Gastrocnemius medialis (tissue), 4 donors: ENCODE data around the gene SAP25.

Experiments
- POLR2A ChIP-seq, 2 donors: fragments of 450-650 bp; IDR thresholded peaks; one replicate each; pipeline ENCODE4 v1.6.1; 2017; ENCODE audit warnings: antibody characterized with exemption in 2 of 2, mild to moderate bottlenecking in 2 of 2, moderate library complexity in 2 of 2
- TF ChIP-seq, protein P1 (sequence below), 5 experiments: fragments of 450-650 bp in 3 of 5; fragments of 200-600 bp in 2 of 5; sonication (generic) in 2 of 5; IDR thresholded peaks in 4 of 5; conservative IDR thresholded peaks in 1 of 5; 1 replicate in 4 of 5; 2 replicates in 1 of 5; pipeline ENCODE4 v1.5.1; 2016 to 2019; ENCODE audit warnings: antibody characterized with exemption in 5 of 5, mild to moderate bottlenecking in 3 of 5, moderate library complexity in 3 of 5

DNA sequence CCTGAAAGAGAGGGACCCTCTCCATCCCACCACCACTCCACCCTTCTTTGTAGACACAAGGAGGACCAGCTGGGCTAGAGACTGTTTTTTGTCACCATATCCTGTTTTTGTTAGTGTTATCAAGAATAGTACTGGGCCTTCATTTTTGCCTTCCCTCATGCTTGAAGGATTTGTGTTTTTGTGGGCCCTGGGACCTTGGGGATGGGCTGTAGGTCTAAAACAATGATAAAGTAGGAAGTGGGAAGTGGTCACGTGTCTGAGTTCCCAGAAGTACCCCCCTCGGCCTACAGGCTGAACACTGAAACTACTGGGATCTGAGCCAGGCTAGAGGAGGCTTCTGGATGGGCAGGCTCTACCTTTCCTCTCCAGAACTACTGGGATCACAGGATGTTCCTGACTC is 25.8 kb downstream of the SAP25 start:
- TF ChIP-seq, protein P1, sequence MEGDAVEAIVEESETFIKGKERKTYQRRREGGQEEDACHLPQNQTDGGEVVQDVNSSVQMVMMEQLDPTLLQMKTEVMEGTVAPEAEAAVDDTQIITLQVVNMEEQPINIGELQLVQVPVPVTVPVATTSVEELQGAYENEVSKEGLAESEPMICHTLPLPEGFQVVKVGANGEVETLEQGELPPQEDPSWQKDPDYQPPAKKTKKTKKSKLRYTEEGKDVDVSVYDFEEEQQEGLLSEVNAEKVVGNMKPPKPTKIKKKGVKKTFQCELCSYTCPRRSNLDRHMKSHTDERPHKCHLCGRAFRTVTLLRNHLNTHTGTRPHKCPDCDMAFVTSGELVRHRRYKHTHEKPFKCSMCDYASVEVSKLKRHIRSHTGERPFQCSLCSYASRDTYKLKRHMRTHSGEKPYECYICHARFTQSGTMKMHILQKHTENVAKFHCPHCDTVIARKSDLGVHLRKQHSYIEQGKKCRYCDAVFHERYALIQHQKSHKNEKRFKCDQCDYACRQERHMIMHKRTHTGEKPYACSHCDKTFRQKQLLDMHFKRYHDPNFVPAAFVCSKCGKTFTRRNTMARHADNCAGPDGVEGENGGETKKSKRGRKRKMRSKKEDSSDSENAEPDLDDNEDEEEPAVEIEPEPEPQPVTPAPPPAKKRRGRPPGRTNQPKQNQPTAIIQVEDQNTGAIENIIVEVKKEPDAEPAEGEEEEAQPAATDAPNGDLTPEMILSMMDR (IDR thresholded peaks at IDR 0.05 in 4 of 5, conservative IDR thresholded peaks at IDR 0.05 in 1 of 5): no peak
- no peak for TF ChIP-seq POLR2A (IDR thresholded peaks at IDR 0.05)
